ENCODE data around the gene TM7SF3. TPM values are rescaled to one million over a fixed set of nuclear protein-coding genes. Genes with fewer than 3 reads are reported as not detected.

TM7SF3 gene
- total RNA-seq, 1 donor from 2014 or later, result 30.3 TPM

DNA sequence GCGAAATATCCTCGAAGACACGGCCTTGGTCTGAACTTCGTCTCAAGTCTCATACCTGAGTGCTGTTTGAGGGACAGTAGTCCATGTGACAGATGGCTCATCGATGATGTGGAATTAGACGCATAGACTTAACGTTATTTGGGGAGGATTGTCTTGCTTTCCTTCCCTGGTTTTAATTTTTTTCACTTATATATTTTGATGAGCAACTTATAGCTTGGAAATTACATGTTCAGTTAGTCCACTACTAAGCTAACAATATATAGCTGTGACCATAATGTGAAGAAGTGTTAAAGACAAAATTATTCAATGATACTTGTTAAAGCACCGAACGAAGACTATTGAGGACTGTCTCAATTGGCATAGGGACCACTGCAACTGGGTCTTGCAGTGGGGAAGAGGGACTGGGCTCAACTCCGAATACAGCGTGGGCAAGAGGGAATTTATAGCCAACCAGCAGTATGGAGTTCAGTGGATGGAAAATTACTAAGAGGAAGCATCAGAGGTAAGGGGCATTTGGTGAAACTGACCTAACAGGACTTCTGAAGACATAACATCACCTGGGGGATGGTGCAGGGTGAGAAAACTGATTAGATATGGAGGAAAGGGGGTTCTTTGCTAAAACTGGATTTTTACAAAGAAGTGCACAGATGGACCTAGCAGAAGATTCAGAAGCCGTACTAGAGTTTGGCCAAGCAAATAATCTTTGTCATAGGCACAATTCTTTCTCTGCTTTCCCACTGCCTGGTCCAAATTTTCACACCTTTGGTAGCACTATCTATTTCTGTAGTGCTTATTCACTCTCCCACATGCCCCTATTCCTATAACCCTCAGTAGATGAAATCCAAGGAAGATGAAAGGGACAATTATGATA, 910 bp upstream of the TM7SF3 start:
- no peak for DNase-seq
- peaks cover 22% of the 10 kb centered on the region for H3K4me1 Mint-ChIP-seq (ENCODE audit: low read depth, unreplicated experiment)
- TF ChIP-seq, protein P1, sequence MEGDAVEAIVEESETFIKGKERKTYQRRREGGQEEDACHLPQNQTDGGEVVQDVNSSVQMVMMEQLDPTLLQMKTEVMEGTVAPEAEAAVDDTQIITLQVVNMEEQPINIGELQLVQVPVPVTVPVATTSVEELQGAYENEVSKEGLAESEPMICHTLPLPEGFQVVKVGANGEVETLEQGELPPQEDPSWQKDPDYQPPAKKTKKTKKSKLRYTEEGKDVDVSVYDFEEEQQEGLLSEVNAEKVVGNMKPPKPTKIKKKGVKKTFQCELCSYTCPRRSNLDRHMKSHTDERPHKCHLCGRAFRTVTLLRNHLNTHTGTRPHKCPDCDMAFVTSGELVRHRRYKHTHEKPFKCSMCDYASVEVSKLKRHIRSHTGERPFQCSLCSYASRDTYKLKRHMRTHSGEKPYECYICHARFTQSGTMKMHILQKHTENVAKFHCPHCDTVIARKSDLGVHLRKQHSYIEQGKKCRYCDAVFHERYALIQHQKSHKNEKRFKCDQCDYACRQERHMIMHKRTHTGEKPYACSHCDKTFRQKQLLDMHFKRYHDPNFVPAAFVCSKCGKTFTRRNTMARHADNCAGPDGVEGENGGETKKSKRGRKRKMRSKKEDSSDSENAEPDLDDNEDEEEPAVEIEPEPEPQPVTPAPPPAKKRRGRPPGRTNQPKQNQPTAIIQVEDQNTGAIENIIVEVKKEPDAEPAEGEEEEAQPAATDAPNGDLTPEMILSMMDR (IDR thresholded peaks at IDR 0.05; ENCODE audit: partially characterized antibody, unreplicated experiment), result no peak
- peak overlapping the region; percentile 43 for H3K27ac Mint-ChIP-seq (ENCODE audit: unreplicated experiment)
- no peaks in the 10 kb centered on the region for H3K36me3 Mint-ChIP-seq (ENCODE audit: unreplicated experiment)
- H3K4me3 Mint-ChIP-seq (ENCODE audit: unreplicated experiment), result peak overlapping the region; percentile 63
- peaks cover 6% of the 10 kb centered on the region for H3K27me3 Mint-ChIP-seq (ENCODE audit: unreplicated experiment)
- H3K9me3 Mint-ChIP-seq (ENCODE audit: unreplicated experiment), result peaks cover 3% of the 10 kb centered on the region

DNA sequence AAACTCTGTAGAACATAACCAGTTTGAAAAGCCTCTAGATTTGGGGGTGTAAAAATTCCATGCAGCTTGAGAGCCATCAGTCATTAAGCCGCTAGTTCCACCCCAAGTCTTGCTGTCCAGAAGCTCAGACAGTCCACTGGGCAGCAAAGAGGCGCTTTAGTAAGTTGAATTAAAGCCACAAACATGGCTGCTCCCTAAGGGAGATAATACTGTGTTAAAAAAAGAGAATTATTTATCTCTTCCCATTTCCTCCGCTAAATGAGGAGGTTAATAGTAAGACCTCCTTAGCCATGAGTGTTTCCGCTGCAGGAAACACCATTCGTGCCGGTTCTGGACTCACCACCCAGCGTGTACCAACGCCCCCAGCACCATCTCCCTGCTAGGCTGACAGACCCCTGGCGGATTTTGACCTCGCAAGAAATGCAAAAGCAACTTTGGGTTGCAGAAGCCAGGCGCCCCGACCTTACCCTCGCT, 536 bp downstream of the TM7SF3 start:
- no peaks in the 10 kb centered on the region for H3K36me3 Mint-ChIP-seq (ENCODE audit: unreplicated experiment)
- no peak for DNase-seq
- peak overlapping the region; percentile 98 for H3K4me3 Mint-ChIP-seq (ENCODE audit: unreplicated experiment)
- TF ChIP-seq, protein P1 (IDR thresholded peaks at IDR 0.05; ENCODE audit: partially characterized antibody, unreplicated experiment), result no peak
- peaks cover 24% of the 10 kb centered on the region for H3K4me1 Mint-ChIP-seq (ENCODE audit: low read depth, unreplicated experiment)
- H3K27me3 Mint-ChIP-seq (ENCODE audit: unreplicated experiment), result peaks cover 6% of the 10 kb centered on the region
- H3K27ac Mint-ChIP-seq (ENCODE audit: unreplicated experiment), result peak overlapping the region; percentile 81
- peaks cover 3% of the 10 kb centered on the region for H3K9me3 Mint-ChIP-seq (ENCODE audit: unreplicated experiment)

DNA sequence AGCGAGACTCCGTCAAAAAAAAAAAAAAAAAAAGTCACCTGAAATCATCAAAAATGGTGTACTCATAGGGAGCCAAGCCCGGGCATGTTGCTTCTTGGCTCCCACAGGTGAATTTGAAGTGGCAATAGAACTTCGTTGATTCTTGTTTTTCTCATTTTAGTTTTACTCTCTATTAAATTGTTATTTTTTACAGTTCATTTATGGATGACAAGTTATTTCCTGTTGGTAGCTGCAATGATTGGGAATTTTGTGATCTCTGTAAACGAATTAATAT, 1.3 kb downstream of the TM7SF3 start:
- peaks cover 6% of the 10 kb centered on the region for H3K27me3 Mint-ChIP-seq (ENCODE audit: unreplicated experiment)
- TF ChIP-seq, protein P1 (IDR thresholded peaks at IDR 0.05; ENCODE audit: partially characterized antibody, unreplicated experiment), result no peak
- H3K36me3 Mint-ChIP-seq (ENCODE audit: unreplicated experiment), result no peaks in the 10 kb centered on the region
- no peak overlapping the region for H3K4me3 Mint-ChIP-seq (ENCODE audit: unreplicated experiment)
- peaks cover 3% of the 10 kb centered on the region for H3K9me3 Mint-ChIP-seq (ENCODE audit: unreplicated experiment)
- no peak for DNase-seq
- H3K27ac Mint-ChIP-seq (ENCODE audit: unreplicated experiment), result no peak overlapping the region
- peaks cover 18% of the 10 kb centered on the region for H3K4me1 Mint-ChIP-seq (ENCODE audit: low read depth, unreplicated experiment)

DNA sequence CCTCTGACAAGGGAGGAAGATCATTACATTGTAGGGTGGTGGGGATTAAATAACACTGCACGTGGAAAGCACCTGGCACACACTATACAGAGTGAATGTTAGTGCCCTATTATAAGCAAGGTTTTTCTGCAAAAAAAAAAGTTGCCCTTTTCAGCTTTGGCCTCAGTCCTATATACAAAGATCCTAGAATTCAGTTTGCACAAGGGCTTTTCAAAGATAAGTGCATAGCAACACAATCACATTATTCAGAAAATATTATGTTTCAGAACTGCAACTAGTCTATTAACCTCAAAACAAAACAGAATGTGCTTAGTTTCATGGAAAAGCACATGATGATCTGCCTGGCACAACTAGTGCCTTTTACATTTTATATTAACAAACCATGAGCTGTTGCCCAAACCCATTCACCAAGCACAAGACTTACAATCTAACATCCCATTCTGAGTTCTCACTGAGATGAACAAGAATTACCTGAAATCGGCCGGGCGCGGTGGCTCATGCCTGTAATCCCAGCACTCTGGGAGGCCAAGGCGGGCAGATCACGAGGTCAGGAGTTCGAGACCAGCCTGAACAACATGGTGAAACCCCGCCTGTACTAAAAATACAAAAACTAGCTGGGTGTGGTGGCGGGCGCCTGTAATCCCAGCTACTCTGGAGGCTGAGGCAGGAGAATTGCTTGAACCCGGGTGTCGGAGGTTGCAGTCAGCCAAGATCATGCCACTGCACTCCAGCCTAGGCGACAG, 1.8 kb downstream of the TM7SF3 start:
- TF ChIP-seq, protein P1 (IDR thresholded peaks at IDR 0.05; ENCODE audit: partially characterized antibody, unreplicated experiment), result no peak
- Mint-ChIP-seq H3K36me3 (ENCODE audit: unreplicated experiment) (no peaks in the 10 kb centered on the region), H3K4me1 (ENCODE audit: low read depth, unreplicated experiment) (peaks cover 17% of the 10 kb centered on the region), H3K9me3 (ENCODE audit: unreplicated experiment) (peaks cover 3% of the 10 kb centered on the region), H3K4me3 (ENCODE audit: unreplicated experiment) (no peak overlapping the region), H3K27ac (ENCODE audit: unreplicated experiment) (no peak overlapping the region), H3K27me3 (ENCODE audit: unreplicated experiment) (peaks cover 4% of the 10 kb centered on the region)
- no peak for DNase-seq

DNA sequence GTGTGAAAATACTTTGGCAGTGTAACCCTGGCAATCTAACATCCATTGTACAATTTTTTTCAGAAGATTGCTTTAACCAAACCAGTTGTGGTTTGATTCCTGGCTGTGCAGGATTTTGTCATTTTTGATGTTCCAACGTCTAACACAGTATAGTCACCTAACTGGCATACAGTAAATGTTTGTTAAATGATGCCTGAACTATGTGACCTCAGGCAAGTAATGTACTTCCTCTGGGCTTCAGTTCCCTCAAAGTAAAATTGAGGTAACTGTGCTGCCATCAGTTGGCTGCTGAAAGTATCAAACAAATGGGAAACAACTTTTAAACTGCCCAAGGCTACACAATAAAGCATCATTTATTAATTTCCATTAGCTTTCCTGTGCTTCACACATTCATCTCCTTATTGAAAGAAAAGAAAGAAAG, 4.3 kb downstream of the TM7SF3 start:
- H3K36me3 Mint-ChIP-seq (ENCODE audit: unreplicated experiment), result no peaks in the 10 kb centered on the region
- peaks cover 1% of the 10 kb centered on the region for H3K9me3 Mint-ChIP-seq (ENCODE audit: unreplicated experiment)
- no peak overlapping the region for H3K4me3 Mint-ChIP-seq (ENCODE audit: unreplicated experiment)
- H3K27ac Mint-ChIP-seq (ENCODE audit: unreplicated experiment), result no peak overlapping the region
- H3K4me1 Mint-ChIP-seq (ENCODE audit: low read depth, unreplicated experiment), result peaks cover 14% of the 10 kb centered on the region
- TF ChIP-seq, protein P1 (IDR thresholded peaks at IDR 0.05; ENCODE audit: partially characterized antibody, unreplicated experiment), result no peak
- H3K27me3 Mint-ChIP-seq (ENCODE audit: unreplicated experiment), result peaks cover under 1% of the 10 kb centered on the region
- no peak for DNase-seq

All from glutamatergic neuron (in vitro differentiated cells).